A673 (cell line): ENCODE data around the gene GPR37. TPM values are rescaled to one million over a fixed set of nuclear protein-coding genes. Genes with fewer than 3 reads are reported as not detected.

Experiments used
- BruUV-seq: library from RNA; stranded (reverse); fragments of 400-500 nt; replicated peaks from 2 replicates; lab custom pipeline; 2021; lab: Mats Ljungman, UMichigan
- CTCF ChIA-PET: fragments of 300-600 bp; sonication (Branson Sonifier 250); formaldehyde crosslinking; loops from one replicate; lab custom pipeline; 2022; ENCODE audit warnings: antibody characterized with exemption; lab: Charles Lee
- POLR2A ChIA-PET: fragments of 300-600 bp; sonication (Branson Sonifier 250); formaldehyde crosslinking; loops from one replicate; lab custom pipeline; 2022; ENCODE audit warnings: antibody characterized with exemption; ENCODE audit not compliant: low non-redundant PET; lab: Charles Lee
- DNase-seq: peaks from one replicate; pipeline ENCODE4 v3.0.0-alpha.2; 2015; ENCODE audit warnings: low spot score
- H3K27ac ChIP-seq: fragments of 200-600 bp; sonication (generic); 2 replicates; pipeline ENCODE4 v1.5.1; 2016; ENCODE audit warnings: mixed run types, low read depth, mild to moderate bottlenecking, mixed read lengths, antibody characterized with exemption, low read length; ENCODE audit not compliant: poor library complexity, severe bottlenecking
- H3K27me3 ChIP-seq: fragments of 200-600 bp; sonication (generic); replicated peaks from 2 replicates; pipeline ENCODE4 v1.6.1; 2017; ENCODE audit warnings: mixed run types, low read depth, mild to moderate bottlenecking, mixed read lengths, antibody characterized with exemption, low read length; ENCODE audit not compliant: insufficient read depth, poor library complexity
- H3K36me3 ChIP-seq: fragments of 200-600 bp; sonication (generic); 2 replicates; pipeline ENCODE4 v1.6.1; 2016; ENCODE audit warnings: mixed run types, mild to moderate bottlenecking, mixed read lengths, antibody characterized with exemption, low read length; ENCODE audit not compliant: insufficient read depth, poor library complexity, severe bottlenecking
- H3K4me1 ChIP-seq: fragments of 200-600 bp; sonication (generic); 2 replicates; pipeline ENCODE4 v1.6.1; 2017; ENCODE audit warnings: mixed run types, mild to moderate bottlenecking, mixed read lengths, antibody characterized with exemption, low read length; ENCODE audit not compliant: insufficient read depth, poor library complexity, severe bottlenecking
- H3K4me3 ChIP-seq: fragments of 200-600 bp; sonication (generic); 2 replicates; pipeline ENCODE4 v1.5.1; 2016; ENCODE audit warnings: low read depth, mixed run types, mild to moderate bottlenecking, mixed read lengths, low read length; ENCODE audit not compliant: poor library complexity, severe bottlenecking
- H3K9me3 ChIP-seq: fragments of 200-600 bp; sonication (generic); 2 replicates; pipeline ENCODE4 v1.6.1; 2016; ENCODE audit warnings: mixed run types, low read depth, mild to moderate bottlenecking, mixed read lengths, antibody characterized with exemption, low read length; ENCODE audit not compliant: poor library complexity, severe bottlenecking
- CTCF ChIP-seq: fragments of 300-800, 200-600 bp; sonication (generic); conservative IDR thresholded peaks from 2 replicates; pipeline ENCODE4 v1.5.1; 2017; ENCODE audit warnings: low read depth, mild to moderate bottlenecking, antibody characterized with exemption, low read length, moderate library complexity, mixed read lengths
- EZH2 ChIP-seq: fragments of 200-600 bp; sonication (generic); IDR thresholded peaks from 2 replicates; pipeline ENCODE4 v1.6.1; 2017; ENCODE audit warnings: borderline replicate concordance, low read depth, mild to moderate bottlenecking, mixed read lengths, antibody characterized with exemption, low read length; ENCODE audit not compliant: poor library complexity, severe bottlenecking
- intact Hi-C: fragments of 100-400 bp; cut with micrococcal nuclease; formaldehyde crosslinking; loops from one replicate; pipeline ENCODE4 v1.10.0; 2022; ENCODE audit not compliant: unreplicated experiment
- total RNA-seq: library from RNA; stranded (reverse); gene quantifications from 2 replicates; pipeline ENCODE4 v1.2.3, GENCODE V29; 2021

GPR37 gene
- total RNA-seq, 1 experiment from 2014 or later: 0.67 TPM

GRCh38 chr7:124761164-124761715, 4.4 kb downstream of the GPR37 start:
- H3K27ac ChIP-seq: no peak overlapping the region
- POLR2A ChIA-PET: interaction anchor here (0.6 kb wide), 1 partner anchor 11 kb away, joined by 3 read pairs; no protein-coding TSS in a partner anchor
- H3K4me3 ChIP-seq: no peak overlapping the region

GRCh38 chr7:124758327-124758726, 7.3 kb downstream of the GPR37 start:
- no peaks in the 10 kb centered on the region for H3K27me3 ChIP-seq
- H3K36me3 ChIP-seq: no peaks in the 10 kb centered on the region
- BruUV-seq: no TSS peak
- no peak overlapping the region for H3K4me3 ChIP-seq
- H3K4me1 ChIP-seq: no peaks in the 10 kb centered on the region
- TF ChIP-seq CTCF: no peak
- TF ChIP-seq EZH2: no peak
- intact Hi-C loops: no loop called here
- CTCF ChIA-PET: no interaction called here
- POLR2A ChIA-PET: no interaction called here
- no peak overlapping the region for H3K27ac ChIP-seq
- no peak for DNase-seq
- H3K9me3 ChIP-seq: no peaks in the 10 kb centered on the region

More at GRCh38 chr7:124761164-124761715, 4.4 kb downstream of the GPR37 start:
- Histone ChIP-seq H3K4me1 (no peaks in the 10 kb centered on the region), H3K9me3 (no peaks in the 10 kb centered on the region), H3K36me3 (no peaks in the 10 kb centered on the region), H3K27me3 (peaks cover 5% of the 10 kb centered on the region)
- TF ChIP-seq EZH2 (no peak), CTCF (no peak)
- CTCF ChIA-PET: no interaction called here
- intact Hi-C loops: no loop called here
- BruUV-seq: no TSS peak
- no peak for DNase-seq

GRCh38 chr7:124754576-124755268, 10.9 kb downstream of the GPR37 start:
- Histone ChIP-seq H3K27ac (no peak overlapping the region), H3K4me3 (no peak overlapping the region), H3K9me3 (no peaks in the 10 kb centered on the region), H3K36me3 (no peaks in the 10 kb centered on the region), H3K27me3 (no peaks in the 10 kb centered on the region), H3K4me1 (no peaks in the 10 kb centered on the region)
- intact Hi-C loops: no loop called here
- TF ChIP-seq CTCF: no peak
- TF ChIP-seq EZH2: no peak
- no TSS peak for BruUV-seq
- ChIA-PET CTCF (no interaction called here), POLR2A (no interaction called here)
- DNase-seq: no peak
